Stimulated activated CD8-positive, alpha-beta memory T cell treated with anti-CD3 and anti-CD28 coated beads, Interleukin-12 subunit alpha, Interleukin-12 subunit beta, amount 100 ng/mL, for 24 hours (primary cell): ENCODE data around the gene SCAPER.
A peak's percentile ranks its signal among the peaks of the same experiment; 100 is the strongest.

ENCODE experiments used
- DNase-seq: peaks from one replicate; pipeline ENCODE4 v3.0.0-alpha.2; 2020; ENCODE audit errors: extremely low read depth

The SCAPER gene

GRCh38 chr15:76338486-76339304 lies 566.4 kb downstream of the SCAPER start:
- no peak for DNase-seq

DNA sequence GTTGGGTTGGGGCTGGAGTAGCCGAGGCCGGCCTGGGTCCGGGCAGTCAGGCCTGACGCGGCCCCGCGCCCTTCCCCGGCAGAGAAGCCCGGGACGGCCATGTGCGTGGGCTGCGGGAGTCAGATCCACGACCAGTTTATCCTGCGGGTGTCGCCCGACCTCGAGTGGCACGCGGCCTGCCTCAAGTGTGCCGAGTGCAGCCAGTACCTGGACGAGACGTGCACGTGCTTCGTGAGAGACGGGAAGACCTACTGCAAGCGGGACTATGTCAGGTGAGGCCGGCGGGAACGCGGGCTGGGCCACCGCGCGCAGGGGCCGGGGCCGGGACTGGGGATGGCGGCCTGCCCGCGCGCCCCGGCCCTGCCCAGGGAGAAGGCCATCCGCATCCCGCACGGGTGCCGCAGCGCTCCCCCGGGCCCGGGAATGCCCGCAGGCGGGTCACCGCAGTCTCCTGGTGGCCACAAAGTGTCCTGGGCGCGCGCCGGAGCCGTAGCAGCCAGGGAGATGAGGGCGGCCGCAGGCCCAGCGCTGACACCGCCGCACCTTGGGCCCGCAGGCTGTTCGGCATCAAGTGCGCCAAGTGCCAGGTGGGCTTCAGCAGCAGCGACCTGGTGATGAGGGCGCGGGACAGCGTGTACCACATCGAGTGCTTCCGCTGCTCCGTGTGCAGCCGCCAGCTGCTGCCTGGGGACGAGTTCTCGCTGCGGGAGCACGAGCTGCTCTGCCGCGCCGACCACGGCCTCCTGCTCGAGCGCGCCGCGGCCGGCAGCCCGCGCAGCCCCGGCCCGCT lies 567.2 kb downstream of the SCAPER start:
- DNase-seq: no peak

GRCh38 chr15:76337059-76337695 lies 568.0 kb downstream of the SCAPER start:
- no peak for DNase-seq

- peak; percentile 49 for DNase-seq
Measured at GRCh38 chr15:76336254-76337058, 568.7 kb downstream of the SCAPER start, which contains the start of gene ISL2. Gene ISL2 (plus strand): TSS chr15:76336773. CDS start chr15:76336884, 111 bp downstream.

- DNase-seq: no peak
Measured at GRCh38 chr15:76335307-76336253, 569.6 kb downstream of the SCAPER start.

- no peak for DNase-seq
Measured at GRCh38 chr15:76334438-76335306, 570.5 kb downstream of the SCAPER start.

- DNase-seq: no peak
Measured at GRCh38 chr15:76333720-76334437, 571.3 kb downstream of the SCAPER start.

GRCh38 chr15:76333309-76333708 lies 571.8 kb downstream of the SCAPER start:
- DNase-seq: no peak

GRCh38 chr15:76332796-76333195 lies 572.3 kb downstream of the SCAPER start:
- no peak for DNase-seq

GRCh38 chr15:76330080-76330680 lies 575.0 kb downstream of the SCAPER start:
- no peak for DNase-seq

DNA sequence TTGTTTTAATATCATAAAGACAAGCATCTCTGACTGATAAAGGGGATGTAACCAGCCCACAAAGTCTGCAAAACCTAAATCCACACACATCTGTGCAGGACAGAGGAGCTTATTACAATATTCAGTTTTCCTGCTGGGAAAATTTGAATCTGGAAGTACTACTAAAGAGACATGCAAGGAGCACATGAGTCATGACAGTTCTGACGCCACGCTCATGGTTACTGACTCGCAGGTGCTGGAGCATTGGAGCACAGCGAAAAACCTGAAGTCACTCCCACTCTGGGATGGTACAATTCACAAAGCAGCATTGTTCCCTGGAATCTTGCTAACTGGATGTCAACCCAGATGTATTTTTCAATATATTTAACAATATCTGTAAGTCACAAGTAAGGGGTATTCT lies 576.2 kb downstream of the SCAPER start:
- no peak for DNase-seq

- no peak for DNase-seq
Measured at GRCh38 chr15:76328106-76328696, 576.9 kb downstream of the SCAPER start.

- DNase-seq: no peak
Measured at GRCh38 chr15:76327191-76328105, 577.7 kb downstream of the SCAPER start.

- no peak for DNase-seq
Measured at GRCh38 chr15:76325704-76326103, 579.4 kb downstream of the SCAPER start.

- DNase-seq: no peak
Measured at GRCh38 chr15:76324066-76324465, 581.1 kb downstream of the SCAPER start.

GRCh38 chr15:76321602-76322001 lies 583.5 kb downstream of the SCAPER start:
- no peak for DNase-seq

DNA sequence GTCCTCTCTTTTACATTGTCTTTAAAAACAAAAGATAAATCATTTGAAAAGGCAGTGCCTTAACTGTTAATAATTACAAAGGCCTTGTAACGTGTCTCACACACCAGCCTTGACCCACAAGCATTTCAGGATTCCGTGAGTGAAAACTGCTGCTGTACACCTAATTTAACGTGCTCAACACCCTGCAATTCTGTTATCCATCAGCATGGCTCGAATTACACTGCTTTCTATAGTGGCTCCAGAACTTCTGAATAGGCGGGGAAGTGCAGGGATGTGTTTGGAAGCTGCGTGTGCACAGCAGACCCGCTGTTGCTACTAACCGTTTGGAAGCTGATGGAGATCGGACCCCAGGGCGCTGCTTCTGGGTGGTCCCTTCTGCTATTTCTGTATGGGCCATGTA lies 584.0 kb downstream of the SCAPER start:
- no peak for DNase-seq
